A673 (cell line): Measurements from ENCODE around the gene KLF12. TPM values are rescaled to one million over a fixed set of nuclear protein-coding genes. Genes with fewer than 3 reads are reported as not detected.

ENCODE experiments used
- BruUV-seq: library from RNA; stranded (reverse); fragments of 400-500 nt; replicated peaks from 2 replicates; lab custom pipeline; 2021; lab: Mats Ljungman, UMichigan
- CTCF ChIA-PET: fragments of 300-600 bp; sonication (Branson Sonifier 250); formaldehyde crosslinking; loops from one replicate; lab custom pipeline; 2022; ENCODE audit warnings: antibody characterized with exemption; lab: Charles Lee
- POLR2A ChIA-PET: fragments of 300-600 bp; sonication (Branson Sonifier 250); formaldehyde crosslinking; loops from one replicate; lab custom pipeline; 2022; ENCODE audit warnings: antibody characterized with exemption; ENCODE audit not compliant: low non-redundant PET; lab: Charles Lee
- DNase-seq: peaks from one replicate; pipeline ENCODE4 v3.0.0-alpha.2; 2015; ENCODE audit warnings: low spot score
- H3K27ac ChIP-seq: fragments of 200-600 bp; sonication (generic); 2 replicates; pipeline ENCODE4 v1.5.1; 2016; ENCODE audit warnings: mixed run types, low read depth, mild to moderate bottlenecking, mixed read lengths, antibody characterized with exemption, low read length; ENCODE audit not compliant: poor library complexity, severe bottlenecking
- H3K27me3 ChIP-seq: fragments of 200-600 bp; sonication (generic); replicated peaks from 2 replicates; pipeline ENCODE4 v1.6.1; 2017; ENCODE audit warnings: mixed run types, low read depth, mild to moderate bottlenecking, mixed read lengths, antibody characterized with exemption, low read length; ENCODE audit not compliant: insufficient read depth, poor library complexity
- H3K36me3 ChIP-seq: fragments of 200-600 bp; sonication (generic); 2 replicates; pipeline ENCODE4 v1.6.1; 2016; ENCODE audit warnings: mixed run types, mild to moderate bottlenecking, mixed read lengths, antibody characterized with exemption, low read length; ENCODE audit not compliant: insufficient read depth, poor library complexity, severe bottlenecking
- H3K4me1 ChIP-seq: fragments of 200-600 bp; sonication (generic); 2 replicates; pipeline ENCODE4 v1.6.1; 2017; ENCODE audit warnings: mixed run types, mild to moderate bottlenecking, mixed read lengths, antibody characterized with exemption, low read length; ENCODE audit not compliant: insufficient read depth, poor library complexity, severe bottlenecking
- H3K4me3 ChIP-seq: fragments of 200-600 bp; sonication (generic); 2 replicates; pipeline ENCODE4 v1.5.1; 2016; ENCODE audit warnings: low read depth, mixed run types, mild to moderate bottlenecking, mixed read lengths, low read length; ENCODE audit not compliant: poor library complexity, severe bottlenecking
- H3K9me3 ChIP-seq: fragments of 200-600 bp; sonication (generic); 2 replicates; pipeline ENCODE4 v1.6.1; 2016; ENCODE audit warnings: mixed run types, low read depth, mild to moderate bottlenecking, mixed read lengths, antibody characterized with exemption, low read length; ENCODE audit not compliant: poor library complexity, severe bottlenecking
- CTCF ChIP-seq: fragments of 300-800, 200-600 bp; sonication (generic); conservative IDR thresholded peaks from 2 replicates; pipeline ENCODE4 v1.5.1; 2017; ENCODE audit warnings: low read depth, mild to moderate bottlenecking, antibody characterized with exemption, low read length, moderate library complexity, mixed read lengths
- EZH2 ChIP-seq: fragments of 200-600 bp; sonication (generic); IDR thresholded peaks from 2 replicates; pipeline ENCODE4 v1.6.1; 2017; ENCODE audit warnings: borderline replicate concordance, low read depth, mild to moderate bottlenecking, mixed read lengths, antibody characterized with exemption, low read length; ENCODE audit not compliant: poor library complexity, severe bottlenecking
- intact Hi-C: fragments of 100-400 bp; cut with micrococcal nuclease; formaldehyde crosslinking; loops from one replicate; pipeline ENCODE4 v1.10.0; 2022; ENCODE audit not compliant: unreplicated experiment
- total RNA-seq: library from RNA; stranded (reverse); gene quantifications from 2 replicates; pipeline ENCODE4 v1.2.3, GENCODE V29; 2021

The KLF12 gene
- total RNA-seq, 1 experiment from 2014 or later, result 12.4 TPM

GRCh38 chr13:74138241-74138640 is 4.0 kb upstream of the KLF12 start:
- H3K4me3 ChIP-seq, result no peak overlapping the region
- intact Hi-C loops, result no loop called here
- no peaks in the 10 kb centered on the region for H3K9me3 ChIP-seq
- H3K27ac ChIP-seq, result no peak overlapping the region
- TF ChIP-seq EZH2 (no peak), CTCF (no peak)
- H3K36me3 ChIP-seq, result no peaks in the 10 kb centered on the region
- no peaks in the 10 kb centered on the region for H3K27me3 ChIP-seq
- POLR2A ChIA-PET, result no interaction called here
- CTCF ChIA-PET, result no interaction called here
- no peak for DNase-seq
- no TSS peak for BruUV-seq
- no peaks in the 10 kb centered on the region for H3K4me1 ChIP-seq

- DNase-seq, result peak; percentile 11
- no TSS peak for BruUV-seq
- intact Hi-C loops, result no loop called here
- H3K4me3 ChIP-seq, result peak overlapping the region; percentile 84
- ChIA-PET POLR2A (interaction anchor here (0.7 kb wide), 1 partner anchor 21 kb away, joined by 3 read pairs; no protein-coding TSS in a partner anchor), CTCF (no interaction called here)
- no peaks in the 10 kb centered on the region for H3K9me3 ChIP-seq
- H3K36me3 ChIP-seq, result no peaks in the 10 kb centered on the region
- H3K27me3 ChIP-seq, result no peaks in the 10 kb centered on the region
- TF ChIP-seq EZH2, result no peak
- no peak for TF ChIP-seq CTCF
- H3K4me1 ChIP-seq, result peaks cover 9% of the 10 kb centered on the region
- H3K27ac ChIP-seq, result peak overlapping the region; percentile 89
These were observed 2.0 kb upstream of the KLF12 start for GRCh38 chr13:74136084-74136658.

- H3K4me3 ChIP-seq, result peak overlapping the region; percentile 84
- CTCF ChIA-PET, result no interaction called here
- H3K4me1 ChIP-seq, result peaks cover 9% of the 10 kb centered on the region
- H3K36me3 ChIP-seq, result no peaks in the 10 kb centered on the region
- H3K9me3 ChIP-seq, result no peaks in the 10 kb centered on the region
- intact Hi-C loops, result no loop called here
- peak overlapping the region; percentile 89 for H3K27ac ChIP-seq
- no TSS peak for BruUV-seq
- no peak for TF ChIP-seq CTCF
- no peak for TF ChIP-seq EZH2
- H3K27me3 ChIP-seq, result no peaks in the 10 kb centered on the region
- peak; percentile 58 for DNase-seq
- POLR2A ChIA-PET, result interaction anchor here (0.7 kb wide), 1 partner anchor 22 kb away, joined by 3 read pairs; no protein-coding TSS in a partner anchor
These were observed 1.3 kb upstream of the KLF12 start for GRCh38 chr13:74135326-74136083.
